ENCODE measurements around the gene PSRC1.
A peak's percentile ranks its signal among the peaks of the same experiment; 100 is the strongest.

PSRC1 gene

DNA sequence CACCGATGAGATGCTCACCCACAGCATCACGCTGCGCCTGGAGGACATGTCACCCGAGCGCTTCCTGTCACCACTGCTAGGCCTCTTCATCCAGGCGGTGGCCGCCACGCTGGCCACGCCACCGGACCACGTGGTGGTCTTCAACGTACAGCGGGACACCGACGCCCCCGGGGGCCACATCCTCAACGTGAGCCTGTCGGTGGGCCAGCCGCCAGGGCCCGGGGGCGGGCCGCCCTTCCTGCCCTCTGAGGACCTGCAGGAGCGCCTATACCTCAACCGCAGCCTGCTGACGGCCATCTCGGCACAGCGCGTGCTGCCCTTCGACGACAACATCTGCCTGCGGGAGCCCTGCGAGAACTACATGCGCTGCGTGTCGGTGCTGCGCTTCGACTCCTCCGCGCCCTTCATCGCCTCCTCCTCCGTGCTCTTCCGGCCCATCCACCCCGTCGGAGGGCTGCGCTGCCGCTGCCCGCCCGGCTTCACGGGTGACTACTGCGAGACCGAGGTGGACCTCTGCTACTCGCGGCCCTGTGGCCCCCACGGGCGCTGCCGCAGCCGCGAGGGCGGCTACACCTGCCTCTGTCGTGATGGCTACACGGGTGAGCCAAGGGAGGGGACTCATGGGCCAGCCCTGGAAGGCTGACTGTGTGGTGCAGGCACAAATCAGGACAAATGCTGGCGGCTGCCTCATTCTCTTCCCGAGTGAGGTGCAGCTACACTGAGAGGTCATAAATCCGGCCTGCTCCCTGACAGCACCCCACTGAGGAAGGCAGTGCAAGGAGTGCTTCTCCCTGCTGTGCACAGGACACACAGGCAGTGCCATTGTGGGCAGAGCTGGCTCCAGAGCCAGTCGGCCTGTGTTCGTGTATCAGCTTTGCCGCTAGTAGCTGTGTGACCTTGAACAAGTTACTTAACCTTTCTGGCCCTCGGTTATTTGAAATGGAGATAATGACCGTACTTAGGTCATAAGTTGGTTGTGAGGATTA, 24.2 kb downstream of the PSRC1 start:
- DNase-seq (ENCODE audit: low read depth), result no peak

DNA sequence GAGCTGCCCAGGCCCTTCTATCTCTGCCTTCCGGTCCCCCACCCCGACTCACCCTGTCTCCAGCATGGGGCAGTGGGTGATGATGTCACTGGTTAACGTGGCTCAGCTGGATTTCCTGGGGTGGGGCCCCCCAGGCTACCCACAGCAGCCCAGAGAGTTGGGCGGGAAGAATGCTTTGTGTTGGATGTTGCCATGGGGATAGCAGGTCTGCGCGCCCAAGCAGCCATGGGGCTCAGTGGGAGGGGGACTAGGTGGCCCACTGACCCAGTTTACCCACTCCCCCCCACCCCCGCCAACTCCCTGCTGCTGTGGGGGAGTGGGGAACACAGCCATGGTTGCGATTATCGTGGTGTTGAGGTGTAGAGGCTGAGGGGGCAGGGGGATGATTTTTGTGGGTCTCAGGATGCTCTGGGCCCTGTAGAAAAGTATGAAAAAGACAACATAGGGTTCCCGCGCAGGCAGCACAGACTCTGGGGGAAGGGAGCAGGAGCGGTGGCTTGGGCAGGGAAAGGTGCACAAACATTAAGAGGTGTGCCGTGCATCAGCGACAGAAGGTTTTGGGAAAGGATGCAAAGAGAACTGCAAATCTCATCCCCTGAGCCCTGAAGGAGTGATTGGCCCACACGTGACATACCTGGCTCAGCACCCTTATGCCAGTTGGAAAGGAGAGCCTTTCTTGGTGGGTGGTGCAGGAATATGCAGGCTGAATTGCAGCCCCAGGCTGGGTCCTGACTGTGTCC, 25.1 kb downstream of the PSRC1 start:
- no peak for DNase-seq (ENCODE audit: low read depth)

DNA sequence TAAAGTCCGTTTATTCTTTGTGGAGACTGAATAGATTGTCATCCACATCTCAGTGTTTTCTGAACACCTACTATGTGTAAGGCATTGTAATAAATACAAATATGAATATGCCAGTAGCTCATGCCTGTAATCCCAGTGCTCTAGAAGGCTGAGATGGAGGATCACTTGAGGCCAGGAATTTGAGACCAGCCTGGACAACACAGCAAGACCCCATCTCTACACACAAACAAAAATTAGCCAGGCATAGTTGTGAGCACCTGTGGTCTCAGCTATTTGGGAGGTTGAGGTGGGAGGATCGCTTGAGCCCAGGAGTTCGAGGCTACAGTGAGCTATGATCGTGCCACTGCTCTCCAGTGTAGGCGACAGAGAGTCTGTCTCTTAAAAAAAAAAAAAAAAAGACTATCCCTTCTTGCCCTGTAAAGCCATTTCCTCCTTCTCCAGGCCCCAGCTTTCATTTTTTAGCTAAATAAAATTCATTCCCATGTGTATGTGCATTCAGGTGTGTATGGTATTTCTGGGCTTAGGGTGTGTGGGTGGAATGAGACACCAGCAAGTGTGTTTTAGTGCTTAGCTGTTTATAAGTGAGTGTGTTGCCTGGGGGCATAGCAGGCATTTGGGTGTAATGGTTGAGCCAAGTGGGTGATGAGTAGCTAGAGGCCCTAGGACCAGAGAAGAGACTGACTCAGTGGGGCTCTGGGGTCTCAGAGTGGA, 25.8 kb downstream of the PSRC1 start:
- no peak for DNase-seq (ENCODE audit: low read depth)

DNA sequence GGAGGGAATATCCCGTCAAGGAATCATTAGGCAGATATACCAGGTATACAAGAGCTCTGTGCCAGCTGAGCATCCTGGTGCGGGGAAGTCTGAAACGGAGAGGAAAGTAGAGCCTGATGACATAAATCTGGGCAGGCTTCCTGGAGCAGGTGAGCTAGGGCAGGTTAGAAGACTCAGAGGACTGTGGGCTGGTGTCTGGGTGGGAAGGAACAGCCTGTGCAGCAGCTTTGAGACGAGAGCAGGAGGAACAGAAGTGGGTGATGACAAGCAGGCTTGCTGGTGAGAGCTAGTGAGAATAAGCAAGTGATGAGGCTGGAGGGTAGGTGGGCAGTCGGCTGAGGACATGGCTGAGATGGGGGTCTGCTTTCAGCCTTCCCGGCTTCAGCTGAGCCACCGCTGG, 26.9 kb downstream of the PSRC1 start:
- DNase-seq (ENCODE audit: low read depth), result no peak

DNA sequence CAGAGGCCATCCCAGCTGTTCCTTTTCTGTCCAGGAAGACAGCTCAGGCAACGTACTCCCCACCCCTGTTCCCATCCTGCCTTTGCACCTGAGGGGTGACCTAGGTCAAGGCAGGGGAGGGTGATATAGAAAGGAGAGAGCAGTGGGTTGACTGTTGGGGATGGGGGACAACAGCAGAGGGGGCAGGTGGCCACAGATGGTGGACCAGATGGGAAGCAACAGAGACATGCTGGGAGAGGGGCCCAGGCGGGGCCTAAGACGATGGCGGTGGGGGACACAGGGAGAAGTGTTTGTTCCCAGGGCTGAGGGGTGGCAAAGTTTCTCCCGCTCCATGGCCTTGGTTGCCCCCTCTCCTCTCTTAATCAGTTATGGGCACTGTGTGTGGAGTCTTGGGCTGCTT, 27.3 kb downstream of the PSRC1 start:
- DNase-seq (ENCODE audit: low read depth), result no peak

DNA sequence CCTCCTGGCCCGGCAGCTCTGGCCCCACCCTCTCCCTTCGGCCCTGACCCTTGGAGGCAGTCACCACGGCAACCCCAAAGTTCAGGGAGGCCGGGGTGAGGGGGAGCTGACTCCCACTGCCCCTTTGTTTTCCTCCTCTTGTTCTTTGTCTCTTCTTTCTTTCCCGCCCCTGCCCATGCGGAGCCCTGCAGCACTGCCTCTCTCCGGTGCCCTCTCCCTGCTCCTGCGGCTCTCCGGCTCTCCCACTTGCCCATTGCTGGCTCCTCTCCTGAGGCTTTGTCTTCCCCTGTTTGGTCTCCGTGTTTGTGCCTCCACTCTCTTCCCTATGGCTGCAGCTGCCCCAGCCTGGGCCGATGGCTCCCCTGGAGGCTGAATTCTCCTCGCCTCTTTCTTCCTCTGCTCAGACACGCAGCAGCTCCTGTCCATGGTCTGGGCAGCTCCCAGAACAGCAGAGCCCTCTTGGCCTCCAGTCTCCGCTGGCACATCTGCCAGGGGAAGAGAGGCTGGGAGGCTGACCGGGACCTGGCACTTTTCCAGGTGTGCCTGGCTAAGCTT, 27.8 kb downstream of the PSRC1 start:
- no peak for DNase-seq (ENCODE audit: low read depth)

DNA sequence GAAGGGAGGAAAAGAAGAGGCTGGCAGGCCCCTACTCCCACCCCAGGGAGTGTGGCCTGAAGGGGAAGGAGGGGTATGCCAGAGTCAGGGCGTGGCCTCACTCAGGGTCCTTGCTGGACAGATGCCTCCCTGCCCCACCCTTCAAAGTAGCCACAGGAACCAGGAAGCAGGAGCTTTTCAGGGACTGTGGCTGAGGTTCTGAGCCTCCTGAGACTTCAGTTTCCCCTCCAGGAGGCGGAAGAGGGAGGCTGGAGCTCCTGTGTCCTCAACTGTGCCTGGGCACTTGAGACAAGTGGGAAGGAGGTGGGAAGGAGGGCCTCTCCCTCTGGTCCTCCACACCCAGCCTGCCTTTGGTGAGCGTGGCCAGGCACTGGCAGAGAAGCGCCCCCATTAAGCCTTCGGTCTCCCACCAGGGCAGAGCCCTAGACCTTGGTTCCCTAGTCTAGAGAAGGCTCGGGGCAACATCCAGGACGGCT, 28.3 kb downstream of the PSRC1 start:
- no peak for DNase-seq (ENCODE audit: low read depth)

DNA sequence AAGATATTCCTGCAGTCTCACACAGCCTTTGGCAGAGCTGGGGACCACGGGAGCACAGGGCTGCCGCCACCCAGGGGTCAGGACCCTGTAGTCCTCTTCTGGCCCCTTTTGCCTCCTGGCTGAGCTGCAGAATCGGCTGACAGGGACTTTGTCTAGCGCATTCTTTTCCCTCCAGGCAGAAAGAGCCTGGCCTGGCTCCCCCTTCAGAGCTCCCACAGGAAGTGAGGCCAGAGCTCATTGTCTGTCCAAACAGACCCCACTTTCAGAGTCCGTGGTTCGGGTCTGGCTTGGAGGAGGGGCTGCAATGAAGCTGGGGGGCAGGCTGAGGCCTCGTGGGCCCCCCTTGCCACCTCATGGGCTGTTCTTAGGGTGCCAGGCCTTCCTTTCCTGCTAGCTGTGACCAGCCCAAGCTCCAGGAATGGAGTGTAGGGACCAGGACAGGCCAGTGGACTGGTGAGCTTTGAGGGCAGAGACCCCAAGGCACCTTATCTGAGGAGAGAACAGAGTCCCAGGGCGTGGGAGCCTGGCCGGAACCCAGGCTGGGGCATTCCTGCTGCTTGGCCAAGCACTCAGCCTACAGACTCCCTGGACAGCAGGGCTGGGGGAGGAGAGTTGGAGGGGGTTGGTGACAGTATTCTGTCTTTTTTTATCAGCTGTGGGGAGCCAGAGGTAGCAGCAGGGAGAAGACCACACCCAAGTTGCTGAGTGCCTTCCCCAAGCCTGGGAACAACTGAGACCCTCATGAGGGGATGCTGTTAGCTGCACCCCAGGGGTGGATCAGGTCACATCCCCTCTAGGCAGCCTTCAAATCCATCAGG, 28.9 kb downstream of the PSRC1 start:
- DNase-seq (ENCODE audit: low read depth), result no peak

DNA sequence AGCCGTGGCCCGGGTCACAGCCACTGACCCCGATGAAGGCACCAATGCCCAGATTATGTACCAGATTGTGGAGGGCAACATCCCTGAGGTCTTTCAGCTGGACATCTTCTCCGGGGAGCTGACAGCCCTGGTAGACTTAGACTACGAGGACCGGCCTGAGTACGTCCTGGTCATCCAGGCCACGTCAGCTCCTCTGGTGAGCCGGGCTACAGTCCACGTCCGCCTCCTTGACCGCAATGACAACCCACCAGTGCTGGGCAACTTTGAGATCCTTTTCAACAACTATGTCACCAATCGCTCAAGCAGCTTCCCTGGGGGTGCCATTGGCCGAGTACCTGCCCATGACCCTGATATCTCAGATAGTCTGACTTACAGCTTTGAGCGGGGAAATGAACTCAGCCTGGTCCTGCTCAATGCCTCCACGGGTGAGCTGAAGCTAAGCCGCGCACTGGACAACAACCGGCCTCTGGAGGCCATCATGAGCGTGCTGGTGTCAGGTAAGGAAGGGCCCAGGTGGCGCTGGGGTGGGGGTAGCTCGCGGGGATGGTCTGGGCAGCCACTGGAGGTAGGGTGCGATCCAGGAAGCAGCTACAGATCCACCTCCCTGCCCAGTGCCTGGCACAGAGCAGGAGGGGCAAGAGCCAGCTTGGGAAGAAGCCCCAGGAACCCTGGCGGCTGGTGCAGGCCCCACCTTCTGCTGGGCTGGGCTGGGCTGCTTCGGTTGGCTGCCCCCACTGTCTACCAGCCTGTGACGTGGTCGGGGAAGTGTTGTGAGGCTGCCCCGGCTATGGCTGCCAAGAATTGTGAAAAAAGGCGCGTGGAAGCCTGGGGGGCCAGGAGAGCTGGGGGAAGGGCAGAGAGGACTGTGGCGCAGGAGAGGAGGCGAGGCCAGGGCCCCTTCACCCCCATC, 29.8 kb downstream of the PSRC1 start:
- no peak for DNase-seq (ENCODE audit: low read depth)

DNA sequence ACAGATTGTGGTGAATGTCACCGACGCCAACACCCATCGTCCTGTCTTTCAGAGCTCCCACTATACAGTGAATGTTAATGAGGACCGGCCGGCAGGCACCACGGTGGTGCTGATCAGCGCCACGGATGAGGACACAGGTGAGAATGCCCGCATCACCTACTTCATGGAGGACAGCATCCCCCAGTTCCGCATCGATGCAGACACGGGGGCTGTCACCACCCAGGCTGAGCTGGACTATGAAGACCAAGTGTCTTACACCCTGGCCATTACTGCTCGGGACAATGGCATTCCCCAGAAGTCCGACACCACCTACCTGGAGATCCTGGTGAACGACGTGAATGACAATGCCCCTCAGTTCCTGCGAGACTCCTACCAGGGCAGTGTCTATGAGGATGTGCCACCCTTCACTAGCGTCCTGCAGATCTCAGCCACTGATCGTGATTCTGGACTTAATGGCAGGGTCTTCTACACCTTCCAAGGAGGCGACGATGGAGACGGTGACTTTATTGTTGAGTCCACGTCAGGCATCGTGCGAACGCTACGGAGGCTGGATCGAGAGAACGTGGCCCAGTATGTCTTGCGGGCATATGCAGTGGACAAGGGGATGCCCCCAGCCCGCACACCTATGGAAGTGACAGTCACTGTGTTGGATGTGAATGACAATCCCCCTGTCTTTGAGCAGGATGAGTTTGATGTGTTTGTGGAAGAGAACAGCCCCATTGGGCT, 30.6 kb downstream of the PSRC1 start:
- no peak for DNase-seq (ENCODE audit: low read depth)

DNA sequence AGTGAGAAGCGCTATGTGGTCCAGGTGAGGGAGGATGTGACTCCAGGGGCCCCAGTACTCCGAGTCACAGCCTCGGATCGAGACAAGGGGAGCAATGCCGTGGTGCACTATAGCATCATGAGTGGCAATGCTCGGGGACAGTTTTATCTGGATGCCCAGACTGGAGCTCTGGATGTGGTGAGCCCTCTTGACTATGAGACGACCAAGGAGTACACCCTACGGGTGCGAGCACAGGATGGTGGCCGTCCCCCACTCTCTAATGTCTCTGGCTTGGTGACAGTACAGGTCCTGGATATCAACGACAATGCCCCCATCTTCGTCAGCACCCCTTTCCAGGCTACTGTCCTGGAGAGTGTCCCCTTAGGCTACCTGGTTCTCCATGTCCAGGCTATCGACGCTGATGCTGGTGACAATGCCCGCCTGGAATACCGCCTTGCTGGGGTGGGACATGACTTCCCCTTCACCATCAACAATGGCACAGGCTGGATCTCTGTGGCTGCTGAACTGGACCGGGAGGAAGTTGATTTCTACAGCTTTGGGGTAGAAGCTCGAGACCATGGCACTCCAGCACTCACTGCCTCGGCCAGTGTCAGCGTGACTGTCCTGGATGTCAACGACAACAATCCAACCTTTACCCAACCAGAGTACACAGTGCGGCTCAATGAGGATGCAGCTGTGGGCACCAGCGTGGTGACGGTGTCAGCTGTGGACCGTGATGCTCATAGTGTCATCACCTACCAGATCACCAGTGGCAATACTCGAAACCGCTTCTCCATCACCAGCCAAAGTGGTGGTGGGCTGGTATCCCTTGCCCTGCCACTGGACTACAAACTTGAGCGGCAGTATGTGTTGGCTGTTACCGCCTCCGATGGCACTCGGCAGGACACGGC, 31.4 kb downstream of the PSRC1 start:
- DNase-seq (ENCODE audit: low read depth), result no peak

DNA sequence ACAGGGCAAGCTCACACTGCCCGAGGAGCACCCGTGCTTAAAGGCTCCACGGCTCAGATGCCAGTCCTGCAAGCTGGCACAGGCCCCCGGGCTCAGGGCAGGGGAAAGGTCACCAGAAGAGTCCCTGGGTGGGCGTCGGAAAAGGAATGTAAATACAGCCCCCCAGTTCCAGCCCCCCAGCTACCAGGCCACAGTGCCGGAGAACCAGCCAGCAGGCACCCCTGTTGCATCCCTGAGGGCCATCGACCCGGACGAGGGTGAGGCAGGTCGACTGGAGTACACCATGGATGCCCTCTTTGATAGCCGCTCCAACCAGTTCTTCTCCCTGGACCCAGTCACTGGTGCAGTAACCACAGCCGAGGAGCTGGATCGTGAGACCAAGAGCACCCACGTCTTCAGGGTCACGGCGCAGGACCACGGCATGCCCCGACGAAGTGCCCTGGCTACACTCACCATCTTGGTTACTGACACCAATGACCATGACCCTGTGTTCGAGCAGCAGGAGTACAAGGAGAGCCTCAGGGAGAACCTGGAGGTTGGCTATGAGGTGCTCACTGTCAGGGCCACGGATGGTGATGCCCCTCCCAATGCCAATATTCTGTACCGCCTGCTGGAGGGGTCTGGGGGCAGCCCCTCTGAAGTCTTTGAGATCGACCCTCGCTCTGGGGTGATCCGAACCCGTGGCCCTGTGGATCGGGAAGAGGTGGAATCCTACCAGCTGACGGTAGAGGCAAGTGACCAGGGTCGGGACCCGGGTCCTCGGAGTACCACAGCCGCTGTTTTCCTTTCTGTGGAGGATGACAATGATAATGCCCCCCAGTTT, 32.3 kb downstream of the PSRC1 start:
- DNase-seq (ENCODE audit: low read depth), result no peak

DNA sequence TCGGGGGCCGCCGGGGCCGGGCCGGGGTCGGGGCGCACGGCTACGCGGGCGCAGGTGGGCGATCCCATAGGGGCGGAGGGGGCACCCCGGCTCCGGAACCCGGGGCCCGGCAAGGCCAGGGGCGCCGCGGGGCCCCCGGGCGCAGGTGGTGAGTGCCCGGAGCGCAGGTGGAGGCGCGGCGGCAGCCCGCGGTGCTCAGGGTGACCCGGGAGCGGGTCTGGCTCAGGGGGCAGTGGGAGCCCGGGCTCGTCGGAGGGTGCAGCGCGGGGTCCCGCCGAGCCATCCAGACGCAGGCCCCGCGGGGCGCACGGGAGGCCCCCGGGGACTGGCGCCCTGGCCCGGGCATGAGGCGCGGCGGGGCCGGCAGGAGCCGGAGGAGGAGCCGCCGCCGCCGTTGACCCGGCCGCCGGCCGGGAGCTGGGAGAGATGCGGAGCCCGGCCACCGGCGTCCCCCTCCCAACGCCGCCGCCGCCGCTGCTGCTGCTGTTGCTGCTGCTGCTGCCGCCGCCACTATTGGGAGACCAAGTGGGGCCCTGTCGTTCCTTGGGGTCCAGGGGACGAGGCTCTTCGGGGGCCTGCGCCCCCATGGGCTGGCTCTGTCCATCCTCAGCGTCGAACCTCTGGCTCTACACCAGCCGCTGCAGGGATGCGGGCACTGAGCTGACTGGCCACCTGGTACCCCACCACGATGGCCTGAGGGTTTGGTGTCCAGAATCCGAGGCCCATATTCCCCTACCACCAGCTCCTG, 33.1 kb downstream of the PSRC1 start:
- no peak for DNase-seq (ENCODE audit: low read depth)

DNA sequence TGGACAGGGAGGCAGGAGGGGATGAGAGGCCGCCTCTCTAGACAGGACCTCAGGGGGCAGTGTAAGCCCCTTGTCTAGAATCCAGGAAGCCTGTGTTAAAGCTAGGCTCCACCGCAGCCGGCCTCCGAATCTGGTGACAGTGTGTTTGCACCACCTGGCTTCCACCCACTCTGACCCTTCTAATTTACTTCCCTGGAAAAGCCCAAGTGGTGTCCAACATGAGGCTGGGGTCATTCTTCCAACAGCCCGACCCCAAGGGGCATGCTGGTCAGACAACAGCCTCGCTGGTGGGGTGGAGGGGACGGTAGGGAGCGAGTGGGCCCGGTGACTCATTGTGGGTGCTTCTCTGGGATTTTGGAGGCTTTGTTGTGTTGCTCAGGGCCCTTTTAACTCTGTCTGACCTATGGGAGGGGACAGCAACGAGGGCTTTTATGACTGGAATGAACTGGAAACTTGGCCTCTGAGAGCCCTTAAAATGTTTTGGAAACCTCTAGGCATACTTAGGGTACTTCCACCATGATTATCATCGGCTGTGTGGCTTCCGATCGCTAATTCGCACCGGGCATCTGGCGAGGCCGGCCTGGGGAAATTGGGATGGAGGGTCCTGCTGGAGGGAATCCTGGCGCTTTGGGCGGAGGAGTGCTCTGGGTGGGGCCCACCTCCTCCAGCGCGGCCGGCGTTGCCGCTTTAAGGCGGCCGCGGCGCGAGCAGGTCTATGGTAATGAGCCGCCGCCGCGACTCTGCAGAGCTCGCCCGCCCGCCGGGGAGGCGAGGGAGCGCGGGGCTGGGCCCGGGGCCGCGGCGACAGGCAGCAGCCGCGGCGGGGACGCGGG, 33.9 kb downstream of the PSRC1 start, which contains the start of gene CELSR2:
CELSR2 (plus strand) TSS at position 743 of the 833 bp plus-strand sequence. CDS start 541 bp downstream, outside the sequence.
- DNase-seq (ENCODE audit: low read depth), result peak; percentile 36

DNA sequence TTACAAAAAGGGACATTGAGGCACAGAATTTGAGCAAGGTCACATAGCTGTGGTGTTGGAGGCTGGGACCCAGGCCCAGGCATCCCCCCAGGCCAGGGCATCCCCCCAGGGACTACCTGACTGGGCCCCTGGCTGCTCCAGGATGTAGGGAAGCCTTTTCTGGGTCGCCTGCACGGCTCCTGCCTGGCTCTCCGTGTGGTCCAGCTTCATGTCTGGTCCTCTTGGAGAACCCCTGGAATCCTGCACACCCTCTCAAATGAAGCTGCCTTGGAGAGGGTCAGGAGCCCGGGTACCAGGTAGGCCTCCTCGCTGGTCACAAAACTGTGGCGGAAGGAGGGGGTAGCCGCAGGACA, 34.5 kb downstream of the PSRC1 start:
- no peak for DNase-seq (ENCODE audit: low read depth)

All from activated T-helper 9 cell treated with anti-CD3 and anti-CD28 coated beads, Interleukin-2, amount 50 U/mL, for 16 hours (primary cell).